GM12801 (cell line): ENCODE data around the gene KRTAP16-1.

Experiments used
- TF ChIP-seq, protein P1 (sequence below): IDR thresholded peaks from one replicate; pipeline ENCODE4 v1.5.1; 2011; ENCODE audit warnings: control low read depth; ENCODE audit not compliant: insufficient read length; ENCODE audit errors: extremely low read depth

Gene KRTAP16-1

DNA sequence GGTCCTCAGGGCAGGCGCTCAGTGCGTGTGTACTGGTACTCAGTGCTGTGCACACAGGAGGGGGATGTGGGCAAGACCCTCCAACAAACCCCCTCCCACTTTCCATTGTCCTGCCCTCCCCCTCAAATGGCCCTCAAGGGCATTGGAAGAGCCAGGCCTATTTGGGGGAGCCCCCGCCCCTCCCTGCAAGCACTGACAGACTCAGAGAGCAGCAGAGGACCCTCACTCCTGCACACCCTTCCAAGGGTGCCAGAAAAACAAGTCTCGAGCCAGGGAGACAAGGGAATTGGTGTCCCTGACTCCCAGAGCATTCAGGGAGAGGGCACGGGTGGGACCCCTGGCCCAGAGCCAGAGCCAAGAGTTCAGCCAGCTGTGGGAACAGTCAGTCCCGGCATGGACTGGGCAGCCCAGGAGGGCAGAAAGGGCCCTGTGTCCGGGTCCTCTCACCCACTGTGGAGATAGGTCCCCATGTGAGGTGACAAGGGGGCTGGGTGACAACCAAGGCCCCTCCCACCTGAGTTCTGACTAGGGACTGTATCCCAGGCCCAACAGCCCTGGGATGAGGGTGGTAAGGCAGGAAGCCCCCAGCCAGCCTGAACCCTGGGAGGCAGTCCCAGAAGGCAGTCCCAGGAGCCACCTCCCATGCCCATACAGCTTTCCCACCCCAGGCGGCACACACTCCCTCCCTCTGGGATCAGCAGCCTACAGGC lies 18.5 kb upstream of the KRTAP16-1 start:
- TF ChIP-seq, protein P1, sequence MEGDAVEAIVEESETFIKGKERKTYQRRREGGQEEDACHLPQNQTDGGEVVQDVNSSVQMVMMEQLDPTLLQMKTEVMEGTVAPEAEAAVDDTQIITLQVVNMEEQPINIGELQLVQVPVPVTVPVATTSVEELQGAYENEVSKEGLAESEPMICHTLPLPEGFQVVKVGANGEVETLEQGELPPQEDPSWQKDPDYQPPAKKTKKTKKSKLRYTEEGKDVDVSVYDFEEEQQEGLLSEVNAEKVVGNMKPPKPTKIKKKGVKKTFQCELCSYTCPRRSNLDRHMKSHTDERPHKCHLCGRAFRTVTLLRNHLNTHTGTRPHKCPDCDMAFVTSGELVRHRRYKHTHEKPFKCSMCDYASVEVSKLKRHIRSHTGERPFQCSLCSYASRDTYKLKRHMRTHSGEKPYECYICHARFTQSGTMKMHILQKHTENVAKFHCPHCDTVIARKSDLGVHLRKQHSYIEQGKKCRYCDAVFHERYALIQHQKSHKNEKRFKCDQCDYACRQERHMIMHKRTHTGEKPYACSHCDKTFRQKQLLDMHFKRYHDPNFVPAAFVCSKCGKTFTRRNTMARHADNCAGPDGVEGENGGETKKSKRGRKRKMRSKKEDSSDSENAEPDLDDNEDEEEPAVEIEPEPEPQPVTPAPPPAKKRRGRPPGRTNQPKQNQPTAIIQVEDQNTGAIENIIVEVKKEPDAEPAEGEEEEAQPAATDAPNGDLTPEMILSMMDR, result no peak

DNA sequence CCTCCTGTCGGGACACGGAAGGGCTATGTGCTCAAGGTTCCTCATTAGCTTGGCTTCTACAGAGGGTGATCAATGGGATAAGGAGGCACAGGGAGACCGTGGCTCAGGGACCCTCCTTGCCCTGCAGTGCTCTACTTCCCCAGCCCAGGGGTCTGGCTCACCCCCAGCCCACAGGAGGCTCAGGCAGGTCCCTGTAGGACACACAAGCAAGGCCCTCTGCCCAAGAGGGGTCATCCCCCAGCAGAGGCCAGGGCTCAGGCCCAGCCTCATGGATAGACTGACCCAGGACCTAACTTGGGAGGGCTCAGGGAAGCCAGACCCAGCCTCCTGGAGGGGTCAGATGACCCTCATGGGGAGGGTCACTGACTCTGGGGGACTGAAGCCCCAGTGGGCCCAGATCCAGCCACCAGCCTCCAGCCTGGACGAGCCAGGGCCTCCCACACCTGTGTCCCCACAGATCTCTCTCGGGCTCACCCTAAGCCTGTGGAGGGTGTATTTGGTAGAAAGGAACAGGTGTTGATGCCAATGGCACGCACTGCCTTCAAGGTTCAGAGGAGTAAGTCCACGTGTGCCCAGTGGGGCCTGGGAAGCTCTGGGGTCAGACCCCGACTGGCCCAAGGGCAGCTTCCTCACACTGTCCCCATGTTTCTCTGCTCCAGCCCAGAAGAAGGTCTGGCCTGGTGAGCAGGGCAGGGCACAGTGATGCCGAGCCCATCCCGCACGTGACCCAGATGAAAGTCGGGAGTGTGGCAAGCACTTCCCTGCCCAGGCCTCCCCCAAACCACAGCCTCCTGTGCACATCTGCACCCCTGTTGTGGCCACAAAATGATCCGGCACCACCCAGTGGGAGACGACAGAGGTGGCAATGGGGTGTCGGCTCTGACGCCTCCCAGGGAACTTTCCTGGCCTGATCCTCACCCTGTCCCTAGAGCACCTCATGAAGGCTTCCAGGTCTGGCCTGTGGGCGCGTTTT lies 17.4 kb upstream of the KRTAP16-1 start:
- TF ChIP-seq, protein P1, result no peak

DNA sequence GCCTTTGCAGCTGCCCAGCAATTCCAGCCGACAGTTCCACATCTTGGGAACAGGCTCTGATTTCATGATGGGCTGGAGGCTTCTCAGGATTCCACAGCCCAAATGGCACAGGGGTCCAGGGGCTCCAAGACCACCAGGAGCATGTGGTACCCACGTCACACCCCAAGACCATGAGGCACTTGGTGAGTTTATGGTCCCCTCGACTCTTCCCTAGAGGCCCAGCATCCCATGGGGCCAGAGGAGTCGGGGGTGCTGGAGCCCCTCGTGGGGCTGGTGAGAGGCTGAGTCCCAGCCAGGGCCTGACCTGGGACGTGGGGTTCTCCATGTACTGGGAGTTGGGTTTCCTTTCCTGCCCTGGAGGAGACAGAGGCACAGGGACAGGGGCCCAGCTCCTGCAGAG lies 16.5 kb upstream of the KRTAP16-1 start:
- TF ChIP-seq, protein P1, result no peak

DNA sequence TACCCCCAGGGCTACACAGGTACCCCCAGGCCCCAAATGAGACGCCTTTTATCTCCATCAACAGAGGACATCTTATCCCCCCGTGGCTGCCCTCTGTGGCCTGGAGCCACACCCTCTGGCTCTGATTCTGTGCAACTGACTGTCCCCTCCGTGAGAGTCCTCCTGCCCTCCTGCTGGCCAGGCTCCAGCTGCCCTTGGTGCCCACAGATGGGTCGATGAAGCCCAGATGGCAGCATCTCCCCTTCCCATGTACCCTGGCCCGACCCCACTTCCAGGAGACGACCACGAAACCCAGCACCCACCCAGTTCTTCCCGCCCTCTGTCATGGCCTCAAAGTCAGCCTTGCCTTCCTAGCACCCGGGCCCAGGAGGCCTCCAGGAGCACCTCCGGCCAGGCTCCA lies 16.0 kb upstream of the KRTAP16-1 start:
- TF ChIP-seq, protein P1, result no peak

DNA sequence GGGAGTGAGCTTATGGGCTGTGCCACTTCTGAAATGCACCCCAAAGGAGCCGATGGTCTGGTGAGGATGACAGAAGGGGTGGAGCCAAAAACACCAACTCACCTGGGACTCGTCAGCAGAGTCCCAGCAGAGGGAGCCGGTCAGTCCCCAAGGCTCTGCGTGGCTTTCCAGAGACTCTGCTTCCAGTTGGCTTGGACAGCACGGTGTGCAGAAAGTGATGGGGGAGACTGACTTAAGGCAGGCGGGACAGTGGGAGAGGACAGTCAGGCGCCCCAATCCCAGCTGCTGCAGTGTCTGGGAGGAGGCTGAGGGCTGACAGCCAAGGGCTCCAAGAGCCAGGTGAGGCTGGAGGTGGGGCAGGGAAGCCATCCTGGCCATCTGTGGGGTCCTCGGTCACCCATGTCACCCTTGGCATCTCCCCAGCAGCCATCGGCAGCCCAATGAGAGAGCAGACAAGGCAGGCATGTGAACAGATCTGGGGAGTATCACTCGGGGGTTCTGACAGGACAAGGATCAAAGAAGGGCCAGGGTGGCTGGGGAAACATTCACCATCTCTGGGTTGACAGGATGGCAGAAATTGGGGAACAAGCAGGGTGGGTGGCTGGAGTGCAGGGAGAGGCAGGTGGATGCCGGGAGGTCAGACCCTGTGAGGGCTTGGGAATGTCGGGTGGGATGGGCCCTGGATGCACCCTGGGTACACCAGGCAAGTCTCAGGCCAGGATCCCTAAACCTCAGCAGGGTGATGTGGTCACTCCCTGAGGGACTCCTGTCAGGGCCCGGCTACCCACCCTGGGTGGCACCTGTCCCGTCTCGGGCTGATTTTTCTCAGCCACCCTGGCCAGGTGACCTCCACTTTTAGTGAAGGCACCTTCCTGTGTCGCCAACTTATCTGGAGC lies 15.3 kb upstream of the KRTAP16-1 start:
- TF ChIP-seq, protein P1, result no peak

DNA sequence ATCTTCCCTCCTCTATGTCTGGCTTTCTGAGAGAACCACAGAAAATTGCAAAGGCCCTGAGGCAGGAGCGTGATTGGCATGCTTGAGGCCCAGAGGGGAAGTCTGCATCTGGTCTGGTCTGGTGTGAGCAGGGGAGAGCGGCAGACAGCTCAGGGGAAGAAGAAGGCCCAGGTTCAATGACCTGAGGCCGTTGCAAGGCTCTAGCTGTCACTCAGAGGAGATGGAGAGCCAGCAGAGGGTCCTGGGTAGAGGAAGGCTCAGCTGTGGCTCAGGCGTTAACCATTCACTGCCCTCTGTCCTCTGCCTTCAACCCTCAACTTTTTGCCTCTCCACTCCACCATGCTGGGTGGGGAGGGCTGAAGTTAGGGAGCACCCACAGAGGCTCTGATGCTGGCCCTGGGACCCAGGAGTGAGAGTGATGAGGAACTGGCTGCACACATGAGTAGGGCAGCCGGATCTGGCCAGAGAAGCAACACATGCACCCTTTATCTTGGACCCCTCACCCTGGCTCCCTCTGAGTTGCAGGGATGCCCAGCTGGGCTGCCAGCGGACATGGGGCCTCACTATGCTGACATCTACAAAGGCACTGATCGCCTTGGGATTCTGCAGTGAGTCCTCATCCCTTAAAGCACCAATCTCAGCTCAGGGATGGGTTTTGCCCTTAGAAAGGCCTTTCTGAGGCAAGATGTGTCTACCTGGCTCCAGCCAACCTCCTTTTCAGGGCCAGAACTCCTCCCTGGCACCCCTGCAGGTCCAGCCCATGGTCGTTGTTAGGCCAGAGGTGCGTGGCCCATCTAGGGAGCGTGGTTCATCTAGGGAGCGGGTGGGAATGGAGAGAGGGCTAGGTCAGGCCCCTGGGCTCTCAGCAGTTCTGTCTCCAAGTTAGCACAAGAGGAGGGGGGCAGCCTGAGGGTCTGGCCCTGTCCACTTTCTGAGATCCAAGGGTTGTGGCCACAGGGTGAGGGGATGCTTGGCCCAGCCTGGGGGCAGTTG lies 14.1 kb upstream of the KRTAP16-1 start:
- TF ChIP-seq, protein P1, result no peak
